ENCODE measurements around the gene XIRP1. TPM values are rescaled to one million over a fixed set of nuclear protein-coding genes. Genes with fewer than 3 reads are reported as not detected.
"Not testable (repeated sequence)": the region's sequence is repeated elsewhere in the genome, so short reads cannot be mapped to it uniquely, and the experiment has no call there.

XIRP1 gene
- total RNA-seq, 1 donor from 2014 or later: 0.10 TPM

- TF ChIP-seq CTCF (IDR thresholded peaks at IDR 0.05): no peak
- Mint-ChIP-seq H3K27ac (ENCODE audit: unreplicated experiment) (no peak overlapping the region), H3K4me1 (ENCODE audit: low read depth) (no peaks in the 10 kb centered on the region), H3K36me3 (ENCODE audit: low read depth) (no peaks in the 10 kb centered on the region), H3K27me3 (ENCODE audit: low read depth) (no peaks in the 10 kb centered on the region), H3K9me3 (ENCODE audit: low read depth) (no peaks in the 10 kb centered on the region), H3K4me3 (ENCODE audit: unreplicated experiment) (no peak overlapping the region)
- DNase-seq (ENCODE audit: low spot score): no peak
Observed at GRCh38 chr3:39171860-39172259, 20.5 kb downstream of the XIRP1 start.

- not testable (repeated sequence) for H3K4me1 Mint-ChIP-seq (ENCODE audit: low read depth); H3K27ac Mint-ChIP-seq (ENCODE audit: unreplicated experiment); H3K27me3 Mint-ChIP-seq (ENCODE audit: low read depth); H3K4me3 Mint-ChIP-seq (ENCODE audit: unreplicated experiment); H3K36me3 Mint-ChIP-seq (ENCODE audit: low read depth); H3K9me3 Mint-ChIP-seq (ENCODE audit: low read depth); DNase-seq (ENCODE audit: low spot score)
Observed at GRCh38 chr3:39170877-39171276, 21.5 kb downstream of the XIRP1 start.

- Mint-ChIP-seq H3K36me3 (ENCODE audit: low read depth) (no peaks in the 10 kb centered on the region), H3K9me3 (ENCODE audit: low read depth) (no peaks in the 10 kb centered on the region), H3K27ac (ENCODE audit: unreplicated experiment) (no peak overlapping the region), H3K27me3 (ENCODE audit: low read depth) (no peaks in the 10 kb centered on the region), H3K4me3 (ENCODE audit: unreplicated experiment) (no peak overlapping the region), H3K4me1 (ENCODE audit: low read depth) (peaks cover 10% of the 10 kb centered on the region)
- DNase-seq (ENCODE audit: low spot score): no peak
- no peak for TF ChIP-seq CTCF (IDR thresholded peaks at IDR 0.05)
Observed at GRCh38 chr3:39170461-39170860, 21.9 kb downstream of the XIRP1 start.

GRCh38 chr3:39169712-39170111 is 22.7 kb downstream of the XIRP1 start:
- Mint-ChIP-seq H3K27me3 (ENCODE audit: low read depth) (no peaks in the 10 kb centered on the region), H3K4me1 (ENCODE audit: low read depth) (peaks cover 10% of the 10 kb centered on the region), H3K36me3 (ENCODE audit: low read depth) (no peaks in the 10 kb centered on the region), H3K9me3 (ENCODE audit: low read depth) (no peaks in the 10 kb centered on the region), H3K4me3 (ENCODE audit: unreplicated experiment) (no peak overlapping the region), H3K27ac (ENCODE audit: unreplicated experiment) (no peak overlapping the region)
- no peak for TF ChIP-seq CTCF (IDR thresholded peaks at IDR 0.05)
- DNase-seq (ENCODE audit: low spot score): no peak

GRCh38 chr3:39168156-39168780 is 24.1 kb downstream of the XIRP1 start:
- TF ChIP-seq CTCF (IDR thresholded peaks at IDR 0.05): no peak
- Mint-ChIP-seq H3K4me1 (ENCODE audit: low read depth) (peaks cover 10% of the 10 kb centered on the region), H3K36me3 (ENCODE audit: low read depth) (no peaks in the 10 kb centered on the region), H3K27me3 (ENCODE audit: low read depth) (no peaks in the 10 kb centered on the region), H3K4me3 (ENCODE audit: unreplicated experiment) (no peak overlapping the region), H3K27ac (ENCODE audit: unreplicated experiment) (no peak overlapping the region), H3K9me3 (ENCODE audit: low read depth) (no peaks in the 10 kb centered on the region)
- DNase-seq (ENCODE audit: low spot score): no peak

GRCh38 chr3:39166932-39167532 is 25.4 kb downstream of the XIRP1 start:
- TF ChIP-seq CTCF (IDR thresholded peaks at IDR 0.05): no peak
- DNase-seq (ENCODE audit: low spot score): no peak
- Mint-ChIP-seq H3K27ac (ENCODE audit: unreplicated experiment) (no peak overlapping the region), H3K27me3 (ENCODE audit: low read depth) (no peaks in the 10 kb centered on the region), H3K9me3 (ENCODE audit: low read depth) (no peaks in the 10 kb centered on the region), H3K4me1 (ENCODE audit: low read depth) (peaks cover 10% of the 10 kb centered on the region), H3K4me3 (ENCODE audit: unreplicated experiment) (no peak overlapping the region), H3K36me3 (ENCODE audit: low read depth) (no peaks in the 10 kb centered on the region)

Data from chondrocyte (in vitro differentiated cells).